Keratinocyte (primary cell): ENCODE results near the gene FAM50A. TPM values are rescaled to one million over a fixed set of nuclear protein-coding genes. Genes with fewer than 3 reads are reported as not detected.

Source experiments
- DNase-seq: peaks from one replicate; pipeline ENCODE4 v3.0.0-alpha.2; 2011; ENCODE audit warnings: low read depth, missing footprints, low spot score
- FAIRE-seq: peaks from 2 replicates; lab custom pipeline; 2011; peaks lifted over from hg19 to GRCh38; lab: Jason Lieb, UNC
- H2AFZ ChIP-seq: 2 replicates; pipeline ENCODE4 v1.6.0; 2012; ENCODE audit warnings: low read length, control low read depth, inconsistent platforms; ENCODE audit not compliant: control insufficient read depth
- H3K27ac ChIP-seq: 2 replicates; pipeline ENCODE4 v1.5.1; 2011; ENCODE audit warnings: low read length; ENCODE audit not compliant: control insufficient read depth, insufficient read depth
- H3K27me3 ChIP-seq: 3 replicates; pipeline ENCODE4 v1.6.0; 2011; ENCODE audit warnings: low read length; ENCODE audit not compliant: control insufficient read depth, insufficient read depth; ENCODE audit errors: extremely low read depth
- H3K36me3 ChIP-seq, 2 experiments: 2 replicates in 1 of 2; 3 replicates in 1 of 2; pipeline ENCODE4 v1.5.1; 2011; ENCODE audit warnings: low read length in 2 of 2, mild to moderate bottlenecking in 1 of 2; ENCODE audit not compliant: control insufficient read depth in 2 of 2, insufficient read depth in 2 of 2; ENCODE audit errors: extremely low read depth in 1 of 2
- H3K4me1 ChIP-seq: 3 replicates; pipeline ENCODE4 v1.5.1; 2011; ENCODE audit warnings: low read length; ENCODE audit not compliant: control insufficient read depth, insufficient read depth; ENCODE audit errors: extremely low read depth
- H3K4me2 ChIP-seq: 3 replicates; pipeline ENCODE4 v1.6.0; 2011; ENCODE audit warnings: low read depth, low read length; ENCODE audit not compliant: control insufficient read depth, insufficient read depth; ENCODE audit errors: extremely low read depth
- H3K4me3 ChIP-seq, 3 experiments: fragments of 200-600 bp in 1 of 3; sonication (generic) in 1 of 3; 2 replicates in 2 of 3; 3 replicates in 1 of 3; pipeline ENCODE4 v1.5.1; 2011 to 2016; ENCODE audit warnings: low read length in 3 of 3, mild to moderate bottlenecking in 3 of 3, control low read depth in 2 of 3, inconsistent platforms in 1 of 3, low read depth in 1 of 3, mixed read lengths in 1 of 3, mixed run types in 1 of 3, moderate library complexity in 1 of 3; ENCODE audit not compliant: control insufficient read depth in 2 of 3, insufficient read depth in 2 of 3; ENCODE audit errors: extremely low read depth in 1 of 3
- H3K79me2 ChIP-seq: 2 replicates; pipeline ENCODE4 v1.6.0; 2012; ENCODE audit warnings: low read length; ENCODE audit not compliant: control insufficient read depth, insufficient read depth
- H3K9ac ChIP-seq: 3 replicates; pipeline ENCODE4 v1.6.0; 2011; ENCODE audit warnings: low read length; ENCODE audit not compliant: control insufficient read depth, insufficient read depth; ENCODE audit errors: extremely low read depth
- H3K9me1 ChIP-seq: 3 replicates; pipeline ENCODE4 v1.6.0; 2011; ENCODE audit warnings: low read length; ENCODE audit not compliant: control insufficient read depth, insufficient read depth; ENCODE audit errors: extremely low read depth
- H3K9me3 ChIP-seq: 2 replicates; pipeline ENCODE4 v1.5.1; 2012; ENCODE audit warnings: low read depth, low read length; ENCODE audit not compliant: control insufficient read depth
- H4K20me1 ChIP-seq: 3 replicates; pipeline ENCODE4 v1.6.0; 2011; ENCODE audit warnings: low read length; ENCODE audit not compliant: control insufficient read depth, insufficient read depth; ENCODE audit errors: extremely low read depth
- EZH2 ChIP-seq: IDR thresholded peaks from one replicate; pipeline ENCODE4 v1.6.1; 2012; ENCODE audit warnings: inconsistent platforms, mild to moderate bottlenecking, low read length, moderate library complexity
- dilution Hi-C: fragments of 300-500 bp; cut with MboI; formaldehyde crosslinking; loops from one replicate; pipeline ENCODE4 v1.7.0; 2020; ENCODE audit warnings: low sequenced_read_pairs; ENCODE audit not compliant: extremely low pct_ligation_motif_present
- polyA plus RNA-seq, 5 experiments: library from polyadenylated mRNA; depleted of rRNA in 3 of 5; stranded (reverse) in 3 of 5; stranded (forward) in 1 of 5; unstranded in 1 of 5; fragments of >200 nt; gene quantifications; 1 replicate in 1 of 5; 2 replicates in 3 of 5; 3 replicates in 1 of 5; pipeline versions ENCODE4 v1.2.1 to v1.2.3, GENCODE V29; 2011 to 2012; ENCODE audit warnings: missing spikeins in 2 of 5, low read depth in 1 of 5, low replicate concordance in 1 of 5
- TF ChIP-seq, protein P1 (sequence below), 3 experiments: IDR thresholded peaks in 1 of 3; conservative IDR thresholded peaks in 1 of 3; optimal IDR thresholded peaks in 1 of 3; 2 replicates in 2 of 3; 3 replicates in 1 of 3; pipeline versions ENCODE3 to v1.5.1; 2011; ENCODE audit warnings: low read length in 3 of 3, mild to moderate bottlenecking in 3 of 3, moderate library complexity in 2 of 3, control low read depth in 1 of 3, inconsistent platforms in 1 of 3; ENCODE audit not compliant: insufficient read depth in 2 of 3; ENCODE audit errors: extremely low read depth in 1 of 3

The FAM50A gene
- polyA plus RNA-seq, 1 donor (not counting 4 experiments of a cell fraction or from before 2014, with no cell fraction given): 35.7 TPM

- Histone ChIP-seq H2AFZ (no peak overlapping the region), H3K4me2 (no peak overlapping the region), H3K4me3 (no peak overlapping the region), H3K9me3 (no peaks in the 10 kb centered on the region), H3K9ac (no peak overlapping the region), H3K27me3 (no peaks in the 10 kb centered on the region), H4K20me1 (no peaks in the 10 kb centered on the region), H3K9me1 (no peaks in the 10 kb centered on the region), H3K4me1 (peaks cover 2% of the 10 kb centered on the region), H3K79me2 (peaks cover 13% of the 10 kb centered on the region), H3K36me3 (peaks cover 6 to 18% of the 10 kb centered on the region in 2 experiments), H3K27ac (peak overlapping the region; percentile 4)
- DNase-seq (no peak), FAIRE-seq (no peak)
- dilution Hi-C loops: no loop called here
- no peak for TF ChIP-seq EZH2
- TF ChIP-seq, protein P1, sequence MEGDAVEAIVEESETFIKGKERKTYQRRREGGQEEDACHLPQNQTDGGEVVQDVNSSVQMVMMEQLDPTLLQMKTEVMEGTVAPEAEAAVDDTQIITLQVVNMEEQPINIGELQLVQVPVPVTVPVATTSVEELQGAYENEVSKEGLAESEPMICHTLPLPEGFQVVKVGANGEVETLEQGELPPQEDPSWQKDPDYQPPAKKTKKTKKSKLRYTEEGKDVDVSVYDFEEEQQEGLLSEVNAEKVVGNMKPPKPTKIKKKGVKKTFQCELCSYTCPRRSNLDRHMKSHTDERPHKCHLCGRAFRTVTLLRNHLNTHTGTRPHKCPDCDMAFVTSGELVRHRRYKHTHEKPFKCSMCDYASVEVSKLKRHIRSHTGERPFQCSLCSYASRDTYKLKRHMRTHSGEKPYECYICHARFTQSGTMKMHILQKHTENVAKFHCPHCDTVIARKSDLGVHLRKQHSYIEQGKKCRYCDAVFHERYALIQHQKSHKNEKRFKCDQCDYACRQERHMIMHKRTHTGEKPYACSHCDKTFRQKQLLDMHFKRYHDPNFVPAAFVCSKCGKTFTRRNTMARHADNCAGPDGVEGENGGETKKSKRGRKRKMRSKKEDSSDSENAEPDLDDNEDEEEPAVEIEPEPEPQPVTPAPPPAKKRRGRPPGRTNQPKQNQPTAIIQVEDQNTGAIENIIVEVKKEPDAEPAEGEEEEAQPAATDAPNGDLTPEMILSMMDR (optimal IDR thresholded peaks at IDR 0.05 in 1 of 3, IDR thresholded peaks at IDR 0.05 in 1 of 3, conservative IDR thresholded peaks at IDR 0.05 in 1 of 3; ENCODE audit: extremely low read depth in 1 of 3, insufficient read depth in 2 of 3, low read length in 3 of 3): no peak
These were observed 41.3 kb upstream of the FAM50A start for GRCh38 chrX:154402622-154403127.

GRCh38 chrX:154403192-154403591, 40.7 kb upstream of the FAM50A start:
- H3K79me2 ChIP-seq: peaks cover 13% of the 10 kb centered on the region
- H3K9ac ChIP-seq: no peak overlapping the region
- H3K27ac ChIP-seq: no peak overlapping the region
- H3K27me3 ChIP-seq: no peaks in the 10 kb centered on the region
- H3K36me3 ChIP-seq: peaks cover 6 to 18% of the 10 kb centered on the region in 2 experiments
- peaks cover 2% of the 10 kb centered on the region for H3K4me1 ChIP-seq
- no peaks in the 10 kb centered on the region for H3K9me3 ChIP-seq
- dilution Hi-C loops: no loop called here
- H2AFZ ChIP-seq: no peak overlapping the region
- FAIRE-seq (no peak), DNase-seq (no peak)
- TF ChIP-seq, protein P1 (optimal IDR thresholded peaks at IDR 0.05 in 1 of 3, IDR thresholded peaks at IDR 0.05 in 1 of 3, conservative IDR thresholded peaks at IDR 0.05 in 1 of 3; ENCODE audit: extremely low read depth in 1 of 3, insufficient read depth in 2 of 3, low read length in 3 of 3): no peak
- TF ChIP-seq EZH2: no peak
- H4K20me1 ChIP-seq: no peaks in the 10 kb centered on the region
- H3K4me3 ChIP-seq: no peak overlapping the region
- H3K9me1 ChIP-seq: no peaks in the 10 kb centered on the region
- H3K4me2 ChIP-seq: no peak overlapping the region
